Vagina (tissue), 2 donors: ENCODE measurements around the gene LAMA2.

Experiments
- POLR2A ChIP-seq, 2 donors: fragments of 450-650 bp; IDR thresholded peaks; one replicate each; pipeline ENCODE4 v1.6.1; 2017; ENCODE audit warnings: antibody characterized with exemption in 2 of 2, mild to moderate bottlenecking in 2 of 2, moderate library complexity in 2 of 2
- POLR2AphosphoS5 ChIP-seq, 2 donors: sonication (generic); formaldehyde crosslinking; IDR thresholded peaks; one replicate each; pipeline ENCODE4 v1.9.0; 2017; ENCODE audit warnings: antibody characterized with exemption in 2 of 2, mild to moderate bottlenecking in 2 of 2, low read depth in 1 of 2; ENCODE audit not compliant: insufficient read depth in 1 of 2
- TF ChIP-seq, protein P1 (sequence below), 3 experiments: fragments of 450-650 bp in 2 of 3; fragments of 200-600 bp in 1 of 3; sonication (generic) in 1 of 3; IDR thresholded peaks; one replicate each; pipeline ENCODE4 v1.5.1; 2017 to 2019; ENCODE audit warnings: antibody characterized with exemption in 3 of 3, mild to moderate bottlenecking in 2 of 3, moderate library complexity in 2 of 3

DNA sequence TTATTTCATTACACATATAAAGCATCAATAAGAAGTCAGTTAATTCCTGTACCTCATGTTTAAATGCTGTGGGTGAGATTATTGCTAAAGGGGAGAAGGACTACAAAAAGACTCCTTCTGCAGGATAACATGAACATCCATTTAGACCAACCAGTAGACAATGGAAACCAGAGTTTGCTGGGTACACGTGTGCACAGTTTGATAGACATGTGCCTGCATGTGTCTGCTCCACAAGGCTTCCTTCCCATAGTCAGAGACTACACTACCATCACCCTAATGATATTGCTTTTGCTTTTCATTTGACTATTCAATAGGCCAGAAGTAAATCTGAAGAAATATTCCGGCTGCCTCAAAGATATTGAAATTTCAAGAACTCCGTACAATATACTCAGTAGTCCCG, 595.4 kb downstream of the LAMA2 start:
- TF ChIP-seq, protein P1, sequence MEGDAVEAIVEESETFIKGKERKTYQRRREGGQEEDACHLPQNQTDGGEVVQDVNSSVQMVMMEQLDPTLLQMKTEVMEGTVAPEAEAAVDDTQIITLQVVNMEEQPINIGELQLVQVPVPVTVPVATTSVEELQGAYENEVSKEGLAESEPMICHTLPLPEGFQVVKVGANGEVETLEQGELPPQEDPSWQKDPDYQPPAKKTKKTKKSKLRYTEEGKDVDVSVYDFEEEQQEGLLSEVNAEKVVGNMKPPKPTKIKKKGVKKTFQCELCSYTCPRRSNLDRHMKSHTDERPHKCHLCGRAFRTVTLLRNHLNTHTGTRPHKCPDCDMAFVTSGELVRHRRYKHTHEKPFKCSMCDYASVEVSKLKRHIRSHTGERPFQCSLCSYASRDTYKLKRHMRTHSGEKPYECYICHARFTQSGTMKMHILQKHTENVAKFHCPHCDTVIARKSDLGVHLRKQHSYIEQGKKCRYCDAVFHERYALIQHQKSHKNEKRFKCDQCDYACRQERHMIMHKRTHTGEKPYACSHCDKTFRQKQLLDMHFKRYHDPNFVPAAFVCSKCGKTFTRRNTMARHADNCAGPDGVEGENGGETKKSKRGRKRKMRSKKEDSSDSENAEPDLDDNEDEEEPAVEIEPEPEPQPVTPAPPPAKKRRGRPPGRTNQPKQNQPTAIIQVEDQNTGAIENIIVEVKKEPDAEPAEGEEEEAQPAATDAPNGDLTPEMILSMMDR (IDR thresholded peaks at IDR 0.05), result no peak
- no peak for TF ChIP-seq POLR2A (IDR thresholded peaks at IDR 0.05)
- TF ChIP-seq POLR2AphosphoS5 (IDR thresholded peaks at IDR 0.05; ENCODE audit: insufficient read depth in 1 of 2, low read depth in 1 of 2), result no peak
